HTR-8/SVneo (cell line): Measurements from ENCODE around the gene DCAF15.

ENCODE experiments used
- DNase-seq: peaks from one replicate; pipeline ENCODE4 v3.0.0; 2011; ENCODE audit warnings: low spot score, mixed read lengths; ENCODE audit not compliant: insufficient read length
- FAIRE-seq: peaks from 2 replicates; lab custom pipeline; 2011; peaks lifted over from hg19 to GRCh38; lab: Jason Lieb, UNC

The DCAF15 gene

DNA sequence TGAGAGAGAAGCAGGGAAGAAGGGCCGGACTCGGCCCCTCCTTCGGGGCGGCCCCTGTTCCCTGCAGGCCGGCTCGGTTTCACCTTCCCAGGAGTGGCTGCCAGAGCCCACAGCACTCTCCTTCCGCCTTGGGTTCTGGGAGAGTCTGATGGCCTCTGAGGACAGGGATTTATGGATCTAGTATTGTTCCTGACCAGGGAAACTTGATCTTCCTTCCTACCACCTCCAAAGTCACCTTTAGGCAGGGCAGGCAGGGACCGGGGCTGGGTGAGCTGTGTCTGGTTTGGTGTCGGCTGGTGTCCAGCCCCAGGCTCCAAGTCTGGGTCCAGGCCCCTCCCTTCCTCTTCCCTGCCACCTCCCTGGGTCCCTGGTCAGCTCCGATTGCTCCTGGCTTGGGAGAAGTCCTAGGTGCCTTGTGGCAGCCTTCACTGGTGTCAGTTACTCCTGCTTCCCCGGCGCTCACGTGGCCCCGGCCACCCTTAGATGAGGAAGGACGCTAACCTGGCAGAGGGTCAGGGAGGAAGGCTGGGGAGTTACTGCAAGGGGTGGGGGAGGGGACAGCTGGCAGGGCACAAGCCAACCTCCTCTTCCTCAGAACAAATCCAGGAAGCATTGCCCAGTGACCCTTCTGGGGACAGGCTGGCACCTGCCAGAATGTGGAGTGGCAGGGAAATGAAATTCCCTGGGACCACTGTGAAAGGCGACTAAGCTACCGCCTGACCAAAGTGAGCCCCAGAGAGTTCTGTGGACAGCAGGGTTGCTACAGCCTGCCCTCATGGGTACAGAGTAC, 35.0 kb downstream of the DCAF15 start:
- FAIRE-seq (peak; percentile 23), DNase-seq (no peak)

DNA sequence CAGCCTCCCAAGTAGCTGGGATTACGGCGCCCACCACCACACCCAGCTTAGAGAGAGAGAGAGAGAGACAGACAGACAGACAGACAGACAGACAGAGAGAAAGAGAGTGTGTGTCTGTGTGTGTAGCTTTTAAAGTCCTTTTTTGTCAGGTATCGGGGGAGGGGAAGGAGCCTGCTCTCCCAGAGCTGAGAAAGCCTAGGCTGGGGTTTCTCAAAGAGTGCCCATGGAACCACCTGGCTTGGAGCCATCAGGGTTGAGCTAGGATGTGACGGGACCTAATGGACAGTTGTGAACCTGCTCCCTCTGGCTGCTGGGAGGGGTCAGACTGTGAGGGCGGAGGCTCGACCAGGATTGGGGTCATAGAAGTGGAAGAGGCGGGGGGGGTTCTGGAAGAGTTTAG, 37.2 kb downstream of the DCAF15 start:
- no peak for DNase-seq
- FAIRE-seq, result no peak

DNA sequence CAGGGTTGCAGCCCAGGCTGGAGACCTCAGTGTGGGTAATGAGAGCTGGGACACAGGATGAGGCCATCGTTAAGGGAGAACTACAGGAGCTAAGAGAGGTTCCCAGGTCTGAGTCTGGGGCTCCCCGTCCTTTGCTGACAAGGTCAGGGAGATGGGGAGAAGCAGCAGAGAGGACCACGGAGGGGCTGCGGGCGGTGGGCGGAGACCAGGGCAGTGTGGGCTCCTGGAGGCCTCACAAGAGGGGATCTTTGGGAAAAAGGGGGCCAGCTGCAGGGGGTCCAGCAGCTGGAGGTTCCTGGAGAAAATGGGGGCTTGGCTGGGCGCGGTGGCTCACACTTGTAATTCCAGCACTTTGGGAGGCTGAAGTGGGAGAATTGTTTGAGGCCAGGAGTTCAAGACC, 37.8 kb downstream of the DCAF15 start:
- FAIRE-seq (no peak), DNase-seq (no peak)

DNA sequence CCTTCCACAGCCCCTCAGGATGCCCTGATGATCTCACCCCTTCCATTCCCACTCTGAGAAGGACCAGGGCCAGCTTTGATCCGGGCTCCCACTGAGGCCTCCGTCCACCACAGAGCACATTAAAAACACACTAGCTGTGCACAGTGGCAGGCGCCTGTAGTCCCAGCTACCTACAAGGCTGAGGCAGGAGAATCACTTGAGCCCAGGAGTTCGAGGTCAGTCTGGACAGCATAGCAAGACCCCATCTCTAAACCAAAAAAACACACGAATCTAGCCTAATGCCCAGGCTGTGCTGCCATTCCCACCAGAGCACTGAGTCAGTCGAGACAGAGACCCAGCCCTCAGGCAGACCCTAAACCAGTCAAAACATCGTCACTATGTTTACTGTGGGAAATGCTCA, 39.7 kb downstream of the DCAF15 start:
- DNase-seq (no peak), FAIRE-seq (no peak)

DNA sequence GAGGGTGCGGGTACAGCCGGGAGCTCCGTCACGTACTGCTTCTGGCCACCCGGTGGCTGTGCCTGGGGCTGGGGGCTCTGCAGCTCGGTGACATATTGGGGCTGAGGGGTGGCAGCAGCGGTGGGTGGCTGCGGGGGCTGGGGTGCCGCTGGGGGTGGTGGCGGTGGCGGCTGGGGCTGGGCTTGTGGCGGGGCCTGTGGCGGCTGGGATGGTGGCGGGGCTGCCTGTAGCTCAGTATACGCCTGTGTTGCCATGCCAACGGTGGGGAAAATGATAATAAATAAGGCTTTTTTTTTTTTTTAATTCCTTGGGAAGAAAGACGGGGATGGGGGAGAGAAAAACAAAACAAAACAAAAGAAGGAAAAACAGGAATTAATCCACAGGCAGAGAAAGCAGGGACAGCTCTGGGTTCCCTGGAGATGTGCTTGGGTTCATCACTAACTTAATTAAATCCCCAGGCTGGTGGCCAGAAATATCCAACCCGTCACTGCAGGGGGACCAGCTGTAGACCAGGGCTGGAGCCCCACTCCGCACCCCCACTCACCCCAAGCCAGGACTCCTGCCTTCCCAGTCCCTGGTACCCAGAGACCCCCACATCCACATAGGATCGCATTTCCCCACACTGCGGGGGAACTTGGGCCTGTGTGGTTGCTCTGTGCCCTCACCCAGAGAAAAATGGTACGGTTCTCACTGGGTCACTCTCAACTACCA, 41.4 kb downstream of the DCAF15 start:
- DNase-seq, result no peak
- FAIRE-seq, result no peak

DNA sequence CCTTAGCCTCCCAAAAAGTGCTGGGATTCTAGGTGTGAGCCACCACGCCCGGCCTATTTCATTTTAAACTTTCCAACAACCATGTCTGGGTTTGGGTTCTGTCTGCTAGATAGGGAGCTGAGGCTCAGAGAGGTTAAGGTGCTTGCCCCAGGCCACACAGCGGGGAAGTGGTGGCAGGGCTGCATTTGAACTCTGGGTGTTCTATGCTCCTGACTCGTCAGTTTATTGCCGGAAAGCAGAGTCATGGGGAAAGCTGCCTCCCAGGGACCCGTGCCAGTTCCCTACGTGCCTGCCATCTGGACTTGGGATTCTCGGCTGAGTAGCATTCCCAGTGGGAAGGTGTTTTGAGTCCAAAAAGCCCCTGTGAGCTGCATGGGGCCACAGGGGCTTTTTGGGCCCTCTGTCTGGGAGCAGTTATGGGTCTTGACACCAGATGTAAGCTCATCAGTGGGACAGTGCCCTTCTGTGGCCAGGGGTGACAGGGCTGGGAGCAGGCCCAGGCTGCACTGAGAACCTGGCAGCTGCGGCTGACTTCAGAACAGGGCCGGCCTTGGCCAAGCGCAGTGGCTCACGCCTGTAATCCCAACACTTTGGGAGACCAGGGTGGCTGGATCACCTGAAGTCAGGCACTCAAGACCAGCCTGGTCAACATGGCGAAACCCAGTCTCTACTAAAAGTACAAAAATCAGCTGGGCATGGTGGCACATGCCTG, 42.9 kb downstream of the DCAF15 start:
- no peak for FAIRE-seq
- no peak for DNase-seq

DNA sequence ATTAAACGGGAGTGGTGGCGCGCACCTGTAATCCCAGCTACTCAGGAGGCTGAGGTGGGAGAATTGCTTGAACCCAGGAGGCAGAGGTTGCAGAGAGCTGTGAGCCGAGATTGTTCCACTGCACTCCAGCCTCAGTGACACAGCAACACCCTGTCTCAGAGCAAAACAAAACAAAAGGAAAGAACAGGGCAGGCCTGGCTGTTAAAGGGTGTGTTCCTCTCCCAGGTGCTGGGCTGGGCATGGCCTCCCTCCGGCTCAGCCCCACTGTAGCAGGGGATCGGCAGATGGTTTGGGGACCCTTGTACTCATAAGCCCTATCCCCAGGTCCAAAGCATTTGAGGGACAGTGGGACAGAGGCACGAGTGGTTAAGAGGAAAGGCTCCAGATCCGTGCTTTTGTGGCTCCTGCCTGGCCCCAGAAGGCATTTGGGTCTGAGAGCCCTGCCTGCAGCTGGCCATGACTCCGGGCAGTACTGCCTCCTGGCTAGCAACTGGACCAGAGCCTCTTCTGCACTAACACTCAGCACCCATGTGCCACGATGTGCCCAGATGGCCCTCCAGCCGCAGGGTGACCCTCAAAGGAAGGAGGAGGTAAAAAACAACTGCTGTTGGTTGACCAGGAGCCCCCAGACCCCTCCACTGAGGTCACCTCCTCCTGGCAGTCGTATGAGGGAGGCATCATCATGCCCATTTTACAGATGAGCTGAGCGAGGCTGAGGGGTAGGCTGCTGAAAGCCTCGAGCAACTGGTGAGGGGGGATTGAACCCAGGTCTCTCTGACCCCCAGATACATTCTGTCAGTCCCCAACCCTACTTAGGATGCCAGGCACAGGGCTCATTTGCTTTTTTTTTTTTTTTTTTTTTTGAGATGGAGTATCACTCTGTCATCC, 43.8 kb downstream of the DCAF15 start:
- FAIRE-seq, result no peak

DNA sequence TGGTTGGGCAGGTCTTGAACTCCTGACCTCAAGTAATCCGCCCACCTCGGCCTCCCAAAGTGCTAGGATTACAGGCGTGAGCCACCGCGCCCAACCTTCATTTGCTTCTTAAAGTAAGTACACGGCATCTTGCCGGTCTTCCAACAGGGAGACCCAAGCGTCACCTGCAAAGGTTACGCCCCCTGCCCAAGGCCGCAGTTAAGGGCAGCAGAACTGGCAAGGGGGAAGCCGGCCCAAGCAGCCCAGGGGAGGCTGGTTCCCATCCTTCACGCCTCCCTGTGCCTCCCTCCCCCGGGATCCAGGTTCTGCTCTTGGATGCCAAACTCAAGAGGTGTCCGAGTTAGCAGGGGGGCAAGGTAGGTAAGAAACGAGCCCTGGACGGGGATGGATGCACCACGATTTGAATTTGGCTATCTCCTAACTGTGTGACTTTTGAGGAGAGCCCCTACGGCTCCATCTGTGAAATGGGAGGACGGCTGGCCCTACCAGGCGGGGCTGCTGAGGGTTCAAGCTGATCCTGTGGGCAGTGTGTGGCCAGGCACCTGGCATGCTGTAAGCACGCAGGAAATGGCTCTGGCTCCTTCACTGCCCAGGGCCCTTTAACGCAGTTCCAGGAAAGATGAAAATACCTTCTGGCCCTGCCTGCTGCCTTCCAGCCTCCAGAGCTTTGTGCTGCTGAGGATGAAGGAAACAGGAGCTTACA, 44.8 kb downstream of the DCAF15 start:
- no peak for FAIRE-seq
- DNase-seq, result no peak

More for the DNA sequence above, 43.8 kb downstream of the DCAF15 start:
- DNase-seq, result no peak

DNA sequence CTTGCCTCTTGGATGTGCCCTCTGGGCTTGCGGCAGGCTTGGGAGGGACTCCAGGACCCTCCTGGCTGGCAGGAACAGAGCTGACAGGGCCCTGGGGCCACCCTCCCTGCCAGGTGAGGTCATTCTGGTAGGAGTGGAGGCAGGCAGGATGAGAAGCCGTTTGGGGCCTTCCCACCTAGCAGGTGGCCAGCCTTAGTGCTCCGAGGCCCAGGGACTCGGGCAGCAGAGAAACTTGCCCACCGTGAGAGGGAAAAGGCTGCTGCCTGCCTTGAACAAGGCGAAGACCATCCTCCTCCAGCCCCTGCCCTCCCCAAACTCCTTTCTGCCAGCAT, 45.3 kb downstream of the DCAF15 start:
- DNase-seq (no peak), FAIRE-seq (no peak)

DNA sequence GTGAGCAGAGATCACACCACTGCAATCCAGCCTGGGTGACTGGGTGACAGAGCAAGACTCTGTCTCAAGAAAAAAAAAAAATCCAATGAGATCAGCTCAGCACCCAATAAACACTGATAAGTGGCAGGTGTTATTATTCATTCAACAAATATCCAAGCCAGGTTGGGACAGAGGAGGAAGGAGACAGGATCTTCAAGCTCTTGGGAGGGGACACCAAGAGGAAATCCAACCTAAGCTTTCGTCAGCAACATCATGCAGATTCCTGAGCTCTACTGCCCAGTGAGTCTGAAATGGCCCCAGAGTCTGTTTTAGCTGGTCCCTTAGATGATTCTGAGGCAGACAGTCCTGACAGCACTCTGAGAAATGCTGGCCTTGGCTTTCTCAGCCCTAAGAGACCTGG, 46.1 kb downstream of the DCAF15 start:
- FAIRE-seq, result no peak
- DNase-seq, result no peak

DNA sequence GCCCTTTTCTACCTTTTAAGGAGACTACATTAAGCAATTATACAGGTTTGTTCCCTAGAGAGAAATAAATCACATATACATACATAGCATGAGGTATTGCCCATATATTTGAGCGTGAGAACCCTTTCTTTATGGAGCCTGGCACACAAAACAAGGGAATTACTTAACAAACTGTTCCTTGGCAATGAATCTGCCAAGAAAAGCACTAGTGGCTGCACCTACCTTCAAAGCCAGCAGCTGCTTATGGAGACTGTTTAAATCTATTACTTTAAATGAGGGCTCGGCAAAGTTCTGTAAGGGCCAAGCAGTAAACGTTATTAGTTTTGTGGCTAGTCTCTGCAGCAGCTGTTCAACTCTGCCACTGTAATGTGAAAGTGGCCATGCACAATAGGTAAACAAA, 46.8 kb downstream of the DCAF15 start:
- DNase-seq (no peak), FAIRE-seq (no peak)

DNA sequence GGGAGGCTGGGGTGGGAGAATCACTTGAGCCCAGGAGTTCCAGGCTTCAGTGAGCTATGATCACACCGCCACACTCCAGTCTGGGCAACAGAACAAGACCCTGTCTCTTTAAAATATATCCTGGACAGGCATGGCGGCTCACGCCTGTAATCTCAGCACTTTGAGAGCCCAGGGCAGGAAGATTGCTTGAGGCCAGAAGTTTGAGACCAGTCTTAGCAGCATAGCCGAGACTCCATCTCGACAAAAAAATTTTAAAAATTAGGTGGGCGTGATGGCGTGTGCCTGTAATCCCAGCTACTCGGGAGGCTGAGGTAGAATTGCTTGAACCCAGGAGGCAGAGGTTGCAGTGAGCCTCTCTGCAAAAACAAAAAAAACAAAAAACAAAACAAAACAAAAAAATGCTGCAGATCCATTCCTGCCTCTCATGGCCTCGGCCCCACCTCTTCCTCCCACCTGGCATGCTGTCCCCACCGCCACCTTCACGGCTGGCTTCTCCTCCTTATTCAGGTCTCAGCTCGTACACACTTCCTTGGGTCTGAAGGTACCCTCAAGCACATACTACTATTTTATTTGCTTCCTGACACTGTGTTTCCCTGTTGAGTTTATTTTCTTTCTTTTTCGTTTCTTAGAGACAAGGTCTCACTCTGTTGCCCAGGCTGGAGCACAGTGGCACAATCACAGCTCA, 48.5 kb downstream of the DCAF15 start:
- FAIRE-seq (no peak), DNase-seq (no peak)

DNA sequence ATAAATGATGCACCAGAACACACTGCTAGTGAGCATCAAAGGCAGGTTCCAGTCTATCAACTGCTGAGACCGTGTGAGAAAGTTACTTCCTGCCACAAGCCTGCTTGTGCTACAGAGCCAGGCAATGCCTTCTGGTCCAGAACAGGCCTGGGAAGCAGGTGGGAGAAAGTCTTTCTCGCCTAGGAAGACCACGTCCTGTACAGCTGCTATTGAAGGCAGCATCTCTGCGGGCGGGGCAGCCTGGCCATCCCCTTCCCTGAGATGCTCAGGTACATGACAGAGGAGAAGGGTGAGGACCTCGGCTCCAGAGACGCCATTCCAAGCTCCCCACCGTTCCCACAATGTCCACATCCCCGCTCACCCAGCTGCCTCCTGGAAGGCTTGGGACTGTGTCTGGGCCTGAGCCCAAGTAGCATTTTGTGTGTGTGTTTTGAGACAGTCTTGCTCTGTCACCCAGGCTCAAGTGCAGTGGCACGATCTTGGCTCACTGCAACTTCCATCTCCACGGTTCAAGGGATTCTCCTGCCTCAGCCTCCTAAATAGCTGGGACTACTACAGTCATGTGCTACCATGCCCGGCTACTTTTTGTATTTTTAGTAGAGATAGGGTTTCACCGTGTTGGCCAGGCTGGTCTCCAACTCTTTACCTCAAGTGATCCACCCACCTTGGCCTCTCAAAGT, 50.4 kb downstream of the DCAF15 start:
- no peak for DNase-seq
- FAIRE-seq, result no peak

DNA sequence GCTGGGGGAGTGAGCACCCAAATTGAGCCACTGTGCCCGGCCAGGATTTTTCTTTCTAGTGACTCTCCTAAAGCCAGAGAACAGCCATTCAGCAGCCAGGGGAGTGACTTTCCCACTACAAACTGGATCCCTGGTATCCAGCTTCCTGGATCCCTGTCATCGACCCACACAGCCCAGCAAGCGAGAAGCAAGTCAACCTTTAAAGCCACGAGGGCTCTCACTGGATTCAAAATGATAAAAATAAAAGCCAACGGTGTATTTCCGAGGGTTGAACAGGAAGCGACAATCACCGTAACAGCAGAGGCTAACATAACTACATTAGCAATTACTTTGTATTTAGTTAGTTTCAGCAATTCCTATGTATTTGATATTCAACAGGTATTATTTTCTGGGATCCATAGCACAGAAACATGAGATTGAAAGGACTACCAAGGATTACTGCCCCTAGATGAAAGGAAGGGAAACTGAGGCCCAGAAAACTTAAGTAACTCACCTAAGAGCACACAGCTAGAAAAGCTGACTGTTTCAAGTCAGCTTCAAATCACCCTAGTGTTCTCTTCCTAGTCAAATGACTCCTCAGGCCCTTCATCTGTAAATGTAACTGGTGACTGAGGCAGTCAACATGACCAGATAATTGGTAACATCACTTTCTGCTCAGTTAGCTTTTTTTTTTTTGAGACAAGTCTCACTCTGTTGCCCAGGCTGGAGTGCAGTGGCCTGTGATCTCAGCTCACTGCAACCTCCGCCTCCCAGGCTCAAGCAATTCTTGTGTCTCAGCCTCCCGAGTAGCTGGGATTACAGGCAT, 51.1 kb downstream of the DCAF15 start:
- FAIRE-seq, result no peak
- DNase-seq, result no peak

DNA sequence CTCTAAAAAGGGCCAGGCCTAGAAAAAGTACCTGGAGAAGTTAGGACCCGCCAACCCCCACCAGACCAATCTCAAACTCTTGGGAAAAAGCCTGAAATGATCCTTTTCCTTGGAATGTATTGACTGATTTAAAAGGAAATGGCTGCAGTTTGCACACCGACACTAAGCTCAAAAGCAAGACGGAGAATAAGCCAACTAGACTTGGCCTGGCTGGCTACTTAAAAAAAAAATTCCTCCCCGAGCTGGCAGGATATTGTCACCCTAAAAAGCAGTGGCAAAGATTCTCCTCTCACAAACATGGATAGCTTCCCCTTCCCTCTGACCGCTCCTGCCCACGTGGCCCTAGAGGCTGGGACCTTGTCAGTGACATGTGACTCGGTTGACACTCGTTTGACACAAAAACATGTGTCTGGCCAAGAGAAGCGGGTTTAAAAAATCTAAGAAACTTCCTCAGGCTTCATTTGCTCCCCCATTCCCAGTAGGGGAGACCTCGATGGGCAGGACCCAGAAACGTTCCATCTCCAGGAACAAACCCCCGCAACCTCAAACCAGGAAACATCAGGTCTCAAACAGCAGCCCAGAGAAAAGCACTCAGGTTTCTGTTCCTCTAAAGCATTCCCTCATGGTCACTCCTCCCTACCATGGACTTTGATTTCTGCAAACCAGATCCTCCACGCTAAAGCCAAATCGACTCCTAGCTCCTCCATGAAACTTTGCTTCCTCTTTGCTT, 52.5 kb downstream of the DCAF15 start:
- DNase-seq (no peak), FAIRE-seq (no peak)

DNA sequence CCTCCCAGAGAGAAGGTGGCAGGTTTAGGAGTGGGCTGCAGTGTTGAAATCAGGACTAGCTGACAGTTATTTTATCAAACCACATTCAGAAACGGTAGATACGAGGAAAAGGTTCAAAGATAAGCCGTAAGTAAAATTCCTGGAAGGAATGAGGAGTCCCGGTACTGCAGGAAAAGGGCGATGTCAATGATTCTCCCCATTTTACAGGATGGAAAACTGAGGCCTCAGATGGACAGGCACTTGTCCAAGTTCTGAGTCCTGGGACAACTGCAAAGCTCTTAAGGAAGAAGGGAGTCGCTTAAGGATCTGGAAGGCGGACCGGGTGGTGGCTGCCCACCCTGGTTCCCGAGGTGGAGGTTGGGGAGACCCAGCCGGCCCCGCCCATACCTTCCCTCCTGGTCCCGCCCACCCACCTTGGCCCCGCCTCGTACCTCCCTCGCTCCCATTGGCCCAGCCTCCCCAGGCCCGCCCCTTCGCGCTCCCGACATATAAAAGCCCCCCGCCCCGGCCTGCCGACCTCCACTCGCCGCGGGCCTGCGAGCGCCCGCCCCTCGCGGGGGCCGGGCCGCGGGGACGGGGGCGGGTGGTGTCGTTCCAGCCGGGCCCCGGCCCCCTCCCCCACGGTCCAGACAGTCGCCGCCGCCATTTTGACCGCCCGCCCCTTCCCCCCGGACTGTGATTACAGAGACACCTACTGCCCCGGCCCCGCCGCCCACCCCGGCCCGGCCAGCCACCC, 53.2 kb downstream of the DCAF15 start:
- no peak for FAIRE-seq

More for the DNA sequence above, 53.2 kb downstream of the DCAF15 start:
- DNase-seq, result peak; percentile 66
